ENCODE results near the gene ANKZF1. TPM values are rescaled to one million over a fixed set of nuclear protein-coding genes. Genes with fewer than 3 reads are reported as not detected.

Gene ANKZF1
- polyA plus RNA-seq, 1 of the 3 experiments (the other 2 are of a cell fraction): 22.3 TPM

GRCh38 chr2:219223831-219224610 is 5.6 kb upstream of the ANKZF1 start (continued):
- no peak for TF ChIP-seq CTCF (IDR thresholded peaks at IDR 0.05)
- TF ChIP-seq RAD21 (IDR thresholded peaks at IDR 0.05; ENCODE audit: low read length): no peak
- no peak for TF ChIP-seq MXI1 (IDR thresholded peaks at IDR 0.05; ENCODE audit: low read depth, low read length)
- no peak for TF ChIP-seq POLR2AphosphoS5 (IDR thresholded peaks at IDR 0.05; ENCODE audit: low read depth, low read length)

DNA sequence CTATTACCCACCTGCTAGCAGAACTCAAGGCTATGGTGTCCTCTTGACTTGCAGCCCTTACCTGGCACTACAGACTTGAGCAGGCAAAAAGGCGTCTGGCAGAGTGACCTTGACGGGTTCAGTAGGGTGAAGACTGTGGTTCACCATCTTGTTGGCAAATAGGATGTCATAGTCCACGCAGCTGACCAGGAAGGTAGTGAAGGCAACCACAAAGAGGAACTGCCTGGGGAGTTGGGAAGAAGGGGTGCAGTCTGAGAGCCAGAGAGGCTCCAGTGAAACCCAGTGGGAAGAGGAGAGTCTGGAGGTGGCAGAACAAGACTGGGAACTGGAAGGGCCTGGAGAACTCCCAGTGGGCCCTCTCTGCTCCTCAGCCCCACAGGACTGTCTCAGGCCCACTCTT is 4.3 kb upstream of the ANKZF1 start:
- DNase-seq: no peak
- no peaks in the 10 kb centered on the region for H3K27me3 ChIP-seq (ENCODE audit: insufficient read depth)
- H3K4me1 ChIP-seq (ENCODE audit: control insufficient read depth in 1 of 2, insufficient read depth in 2 of 2, low read depth in 1 of 2, low read length in 1 of 2): peaks cover 0 to 13% of the 10 kb centered on the region in 2 experiments; a peak in 1 of 4 replicates
- no peak overlapping the region for H3K27ac ChIP-seq (ENCODE audit: low read depth in 2 of 2, low read length in 1 of 2)
- no peak overlapping the region for H3K4me2 ChIP-seq
- H3K36me3 ChIP-seq (replicated peaks in 1 of 2; ENCODE audit: control insufficient read depth in 1 of 2, insufficient read depth in 2 of 2, low read length in 1 of 2): peaks cover 8 to 41% of the 10 kb centered on the region in 2 experiments
- ChIA-PET CTCF (interaction anchor here (0.6 to 2.1 kb wide), 3 partner anchors 27 to 73 kb away, joined by 3 to 7 read pairs (median 7); no protein-coding TSS in a partner anchor), POLR2A (no interaction called here)
- no peak overlapping the region for H3K4me3 ChIP-seq (ENCODE audit: low read depth in 2 of 2, low read length in 1 of 2)
- H3K9ac ChIP-seq: no peak overlapping the region
- H2AFZ ChIP-seq (ENCODE audit: low read depth): no peak overlapping the region
- TF ChIP-seq TAF1 (IDR thresholded peaks at IDR 0.05; ENCODE audit: borderline replicate concordance, low read depth, low read length) (no peak), FOSL2 (IDR thresholded peaks at IDR 0.05; ENCODE audit: borderline replicate concordance, low read depth) (no peak), MAX (IDR thresholded peaks at IDR 0.05; ENCODE audit: low read depth) (no peak), JUND (IDR thresholded peaks at IDR 0.05) (no peak), MXI1 (IDR thresholded peaks at IDR 0.05; ENCODE audit: low read depth, low read length) (no peak), CHD2 (IDR thresholded peaks at IDR 0.05; ENCODE audit: low read length, partially characterized antibody) (no peak), FOXM1 (IDR thresholded peaks at IDR 0.05; ENCODE audit: low read depth) (no peak), IRF3 (IDR thresholded peaks at IDR 0.05; ENCODE audit: low read depth, low read length) (no peak), MEF2A (IDR thresholded peaks at IDR 0.05; ENCODE audit: borderline replicate concordance, low read depth) (no peak)
- WGBS (ENCODE audit: low lambda C conversion rate): 100% methylated on average over 3 of the region's 3 CpGs
- peaks cover 20% of the 10 kb centered on the region for H3K79me2 ChIP-seq (ENCODE audit: insufficient read depth)
- H3K9me2 ChIP-seq: no peaks in the 10 kb centered on the region
- no peaks in the 10 kb centered on the region for H3K9me3 ChIP-seq
- H3F3A ChIP-seq (replicated peaks; ENCODE audit: insufficient read depth): peaks cover 6% of the 10 kb centered on the region
- H4K20me1 ChIP-seq (ENCODE audit: insufficient read depth): no peaks in the 10 kb centered on the region

Data from SK-N-SH (cell line).